Natural killer cell treated with Interleukin-12 subunit alpha and Interleukin-12 subunit beta and Interleukin-15 and Interleukin-18, amount 100 ng/mL, for 72 hours (primary cell): ENCODE measurements around the gene LAPTM4A. TPM values are rescaled to one million over a fixed set of nuclear protein-coding genes. Genes with fewer than 3 reads are reported as not detected.
"Not testable (repeated sequence)": the region's sequence is repeated elsewhere in the genome, so short reads cannot be mapped to it uniquely, and the experiment has no call there.

ENCODE experiments used
- ATAC-seq, 2 donors: fragments of 150-1000 bp; cut with Tn5 transposase in 1 of 2; sonication (Bioruptor Pico), chemical (Tn5 transposase) in 1 of 2; 2 replicates each; pipeline ENCODE4 v1.10.0; 2021
- DNase-seq: peaks from one replicate; pipeline ENCODE4 v3.0.0; 2022; ENCODE audit warnings: low spot score
- H3K27ac Mint-ChIP-seq, 2 donors: 1 replicate in 1 of 2; 2 replicates in 1 of 2; pipeline ENCODE4 v1.8.0; 2022; ENCODE audit warnings: mixed read lengths in 2 of 2, mild to moderate bottlenecking in 1 of 2, moderate library complexity in 1 of 2
- H3K27me3 Mint-ChIP-seq, 2 donors: 1 replicate in 1 of 2; 2 replicates in 1 of 2; pipeline ENCODE4 v1.8.0; 2022; ENCODE audit warnings: mixed read lengths in 2 of 2
- H3K36me3 Mint-ChIP-seq: one replicate; pipeline ENCODE4 v1.8.0; 2022; ENCODE audit warnings: mixed read lengths
- H3K4me1 Mint-ChIP-seq, 2 donors: 1 replicate in 1 of 2; 2 replicates in 1 of 2; pipeline ENCODE4 v1.8.0; 2022; ENCODE audit warnings: low read depth in 2 of 2, mixed read lengths in 2 of 2, mild to moderate bottlenecking in 1 of 2
- H3K4me3 Mint-ChIP-seq: one replicate; pipeline ENCODE4 v1.8.0; 2022; ENCODE audit warnings: mixed read lengths
- H3K9me3 Mint-ChIP-seq: 2 replicates; pipeline ENCODE4 v1.8.0; 2022; ENCODE audit warnings: mixed read lengths
- total RNA-seq, 2 donors: library from RNA; stranded (reverse); gene quantifications; one replicate each; pipeline ENCODE4 v1.2.3, GENCODE V29; 2022

The LAPTM4A gene
- total RNA-seq, 2 donors from 2014 or later: 13.2 to 37.2 TPM

DNA sequence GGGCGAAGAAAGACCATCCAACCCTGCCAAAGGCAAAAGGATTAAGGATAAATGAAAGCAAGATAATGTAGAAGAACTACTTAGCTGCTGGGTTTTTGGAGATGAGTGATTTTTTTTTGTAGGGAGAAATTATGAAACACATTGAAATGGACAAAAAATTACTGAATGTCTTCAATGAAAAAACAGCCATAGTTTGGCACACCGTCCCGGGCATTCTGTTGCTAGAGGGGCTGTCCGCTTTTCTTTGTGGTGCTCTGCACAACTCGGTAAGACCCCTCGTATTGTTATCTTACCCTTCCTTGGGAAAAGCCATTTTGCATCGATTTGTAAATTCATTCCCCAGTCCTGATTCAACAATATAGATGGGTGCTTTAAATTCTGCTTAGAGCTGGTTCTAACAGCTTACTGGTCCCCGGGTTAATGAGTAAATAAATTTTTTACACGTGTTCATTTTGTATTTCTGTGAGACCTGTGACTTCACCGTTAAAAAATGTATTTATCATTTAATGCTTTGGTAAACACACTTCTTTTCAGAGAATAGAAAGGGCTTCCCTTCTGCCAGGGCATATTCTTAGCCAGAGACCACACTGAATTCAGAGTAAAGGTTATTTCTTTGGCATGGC lies 912 bp upstream of the LAPTM4A start:
- no peak overlapping the region for H3K27ac Mint-ChIP-seq
- no peak for ATAC-seq
- H3K4me1 Mint-ChIP-seq: peaks cover 25 to 30% of the 10 kb centered on the region in 2 donors
- H3K27me3 Mint-ChIP-seq: peaks cover 17 to 26% of the 10 kb centered on the region in 2 donors
- no peak overlapping the region for H3K4me3 Mint-ChIP-seq
- H3K9me3 Mint-ChIP-seq: no peaks in the 10 kb centered on the region
- no peak for DNase-seq
- no peaks in the 10 kb centered on the region for H3K36me3 Mint-ChIP-seq

DNA sequence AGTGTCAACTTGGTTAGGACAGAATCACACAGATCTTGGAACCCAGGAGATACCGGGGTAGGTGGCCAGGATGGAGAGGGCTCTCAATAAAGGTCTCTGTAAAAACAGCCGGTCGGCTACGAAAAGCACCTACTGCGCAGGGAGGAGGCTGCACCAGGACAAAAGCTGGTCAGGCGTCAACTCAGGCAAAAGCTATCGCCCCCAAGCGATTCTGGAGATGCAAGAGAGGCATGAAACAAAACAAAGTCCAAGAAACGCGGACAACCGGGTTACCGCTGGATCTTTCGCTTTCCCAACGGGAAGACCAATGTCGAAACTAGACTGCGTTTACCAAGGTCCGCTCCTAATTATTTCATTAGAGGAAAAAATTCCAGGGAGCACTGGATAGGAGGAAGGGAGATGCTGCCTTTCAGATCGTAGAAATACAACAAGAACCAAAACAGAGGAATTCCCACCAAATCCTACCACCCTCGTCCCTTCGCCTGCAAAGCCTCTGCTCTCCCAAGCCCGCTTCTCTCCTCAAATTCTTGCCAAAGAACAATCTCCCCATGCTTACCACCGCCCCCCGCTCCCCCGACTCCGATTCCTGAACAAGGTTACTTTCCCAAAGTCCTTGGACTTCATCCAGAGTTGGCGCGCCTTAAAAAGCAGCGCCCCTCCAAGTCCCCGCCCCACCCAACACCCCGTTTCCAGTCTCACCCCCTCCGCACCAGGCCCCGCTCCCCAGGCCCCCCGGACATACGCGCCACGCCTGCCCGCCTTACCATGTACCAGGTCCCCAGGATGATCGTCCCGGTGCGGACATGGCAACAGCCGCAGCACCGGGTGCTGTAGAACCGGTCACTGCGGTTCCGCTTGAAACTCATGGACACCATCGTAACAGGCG lies 539 bp downstream of the LAPTM4A start:
- ATAC-seq: peak; percentile 55 to 58
- Mint-ChIP-seq H3K36me3 (no peaks in the 10 kb centered on the region), H3K9me3 (no peaks in the 10 kb centered on the region), H3K4me1 (peaks cover 25 to 30% of the 10 kb centered on the region in 2 donors), H3K27ac (no peak overlapping the region), H3K4me3 (no peak overlapping the region), H3K27me3 (peaks cover 9 to 12% of the 10 kb centered on the region in 2 donors)
- DNase-seq: no peak

DNA sequence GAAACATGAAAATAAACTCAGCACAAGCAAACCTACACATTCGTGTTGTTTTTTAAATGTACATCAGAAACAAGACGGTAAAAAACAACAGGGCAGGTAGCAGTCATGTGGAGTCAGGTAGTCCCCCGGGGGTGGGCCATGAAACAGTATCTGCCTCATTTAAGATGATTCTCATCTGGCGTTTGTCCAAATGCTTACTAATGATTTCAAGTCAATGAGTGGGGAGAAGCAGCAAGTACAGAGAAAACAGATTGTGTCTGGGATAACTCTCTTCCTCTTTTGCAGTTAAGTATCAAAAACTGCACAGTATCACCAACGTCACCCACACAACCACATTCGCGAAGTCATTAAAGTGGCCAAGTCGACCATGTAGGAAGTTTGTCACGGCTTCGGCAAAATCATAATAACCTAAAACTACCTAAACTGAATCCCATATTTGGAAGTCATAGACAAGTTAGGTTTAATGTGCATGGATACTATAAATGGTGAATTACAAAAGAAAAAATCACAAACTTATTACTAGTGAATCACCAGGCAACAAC lies 1.3 kb downstream of the LAPTM4A start:
- H3K36me3 Mint-ChIP-seq: no peaks in the 10 kb centered on the region
- peaks cover 5% of the 10 kb centered on the region in 2 donors for H3K27me3 Mint-ChIP-seq
- H3K4me3 Mint-ChIP-seq: no peak overlapping the region
- peaks cover 25 to 30% of the 10 kb centered on the region in 2 donors for H3K4me1 Mint-ChIP-seq
- no peaks in the 10 kb centered on the region for H3K9me3 Mint-ChIP-seq
- ATAC-seq (no peak), DNase-seq (no peak)
- no peak overlapping the region for H3K27ac Mint-ChIP-seq

DNA sequence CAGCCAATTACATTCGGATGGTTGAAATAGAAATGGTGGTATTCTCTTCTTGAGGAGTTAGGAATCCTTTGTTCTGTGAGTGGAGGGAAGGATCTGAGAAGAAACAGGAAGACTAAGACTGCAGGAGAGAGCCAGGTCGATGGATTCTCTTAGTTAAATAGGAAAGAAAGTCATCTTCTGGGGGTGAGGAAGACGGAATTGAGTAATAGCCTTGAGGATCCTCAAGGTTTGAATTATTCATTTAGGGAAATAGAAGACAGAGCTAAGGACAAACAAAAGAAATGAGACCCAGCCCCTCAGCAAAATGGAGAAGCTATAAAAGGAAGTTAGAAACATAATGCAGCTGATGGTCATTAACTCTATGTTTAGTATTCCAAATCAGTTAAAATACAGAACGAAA lies 1.8 kb downstream of the LAPTM4A start:
- Mint-ChIP-seq H3K4me1 (peaks cover 25 to 31% of the 10 kb centered on the region in 2 donors), H3K36me3 (no peaks in the 10 kb centered on the region), H3K27me3 (peaks cover 0 to 2% of the 10 kb centered on the region in 2 donors), H3K27ac (no peak overlapping the region), H3K4me3 (no peak overlapping the region), H3K9me3 (no peaks in the 10 kb centered on the region)
- ATAC-seq (no peak), DNase-seq (no peak)

DNA sequence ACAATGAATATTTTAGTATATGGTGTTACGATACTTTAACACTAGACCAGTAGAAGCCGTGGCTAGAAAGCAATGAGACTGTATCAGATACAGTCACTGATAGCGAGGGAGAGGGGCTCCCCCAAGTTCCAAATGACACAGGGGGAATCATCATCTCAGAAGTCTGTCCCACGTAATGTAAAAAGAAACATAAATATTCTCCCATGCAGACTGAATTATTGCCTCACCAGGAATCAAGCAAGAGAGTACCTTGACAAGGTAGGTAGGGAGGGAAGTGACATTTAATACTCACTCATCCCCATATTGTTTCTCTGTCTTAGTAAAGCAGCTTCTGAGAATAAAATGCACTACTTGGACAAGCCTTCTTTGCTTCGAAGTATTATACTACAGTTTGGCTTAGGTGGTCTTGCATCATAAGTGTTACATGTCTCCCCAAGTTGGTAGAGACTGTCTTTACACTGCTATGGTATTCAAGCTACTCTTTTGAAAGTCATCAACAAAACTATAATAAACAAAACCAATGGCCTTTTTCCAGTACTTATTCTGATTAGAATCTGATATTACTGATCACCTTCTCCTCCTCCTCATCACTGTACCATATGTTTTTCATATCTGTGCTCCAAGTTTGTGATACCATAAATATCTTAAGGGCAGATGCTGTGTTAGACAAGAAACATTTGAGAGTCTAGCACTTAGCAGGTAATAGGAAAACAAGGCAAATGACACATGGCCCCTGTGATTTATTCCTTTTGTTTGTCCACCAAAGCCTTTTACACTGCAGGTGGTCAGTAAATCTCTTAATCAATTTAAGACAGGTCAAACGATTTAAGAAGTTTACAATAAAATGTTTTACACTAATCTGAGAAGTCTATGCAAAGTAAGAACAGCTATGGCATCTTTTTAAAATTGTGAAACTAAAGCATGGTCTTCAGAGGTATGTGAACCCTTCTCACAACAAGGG lies 2.7 kb downstream of the LAPTM4A start:
- DNase-seq (no peak), ATAC-seq (no peak)
- no peaks in the 10 kb centered on the region for H3K36me3 Mint-ChIP-seq
- H3K4me3 Mint-ChIP-seq: no peak overlapping the region
- H3K27me3 Mint-ChIP-seq: no peaks in the 10 kb centered on the region
- no peaks in the 10 kb centered on the region for H3K9me3 Mint-ChIP-seq
- H3K4me1 Mint-ChIP-seq: peaks cover 25 to 33% of the 10 kb centered on the region in 2 donors
- no peak overlapping the region for H3K27ac Mint-ChIP-seq

DNA sequence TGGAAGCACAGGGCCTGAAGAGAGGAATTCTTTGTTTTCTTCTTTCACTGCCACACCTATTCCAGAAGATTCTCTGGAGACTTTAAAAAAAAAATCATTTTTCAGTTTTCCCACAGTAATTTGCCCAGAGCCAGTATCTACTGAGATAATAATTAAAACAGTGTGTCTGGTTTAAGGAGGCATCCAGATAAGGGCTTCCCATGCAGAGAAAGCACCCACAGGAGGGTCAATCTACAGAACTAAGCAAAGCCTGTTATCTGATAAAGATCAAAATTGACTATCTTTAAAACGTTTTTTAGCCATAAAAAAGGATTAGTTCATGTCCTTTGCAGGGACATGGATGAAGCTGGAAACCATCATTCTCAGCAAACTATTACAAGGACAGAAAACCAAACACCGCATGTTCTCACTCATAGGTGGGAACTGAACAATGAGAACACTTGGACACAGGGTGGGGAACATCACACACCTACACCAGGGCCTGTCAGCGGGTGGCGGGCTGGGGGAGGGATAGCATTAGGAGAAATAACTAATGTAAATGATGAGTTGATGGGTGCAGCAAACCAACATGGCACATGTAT lies 5.6 kb downstream of the LAPTM4A start:
- DNase-seq, H3K4me3 Mint-ChIP-seq, ATAC-seq, H3K27ac Mint-ChIP-seq, H3K9me3 Mint-ChIP-seq, H3K27me3 Mint-ChIP-seq, H3K36me3 Mint-ChIP-seq: not testable (repeated sequence)
- peaks cover 35 to 38% of the 10 kb centered on the region in 2 donors for H3K4me1 Mint-ChIP-seq

DNA sequence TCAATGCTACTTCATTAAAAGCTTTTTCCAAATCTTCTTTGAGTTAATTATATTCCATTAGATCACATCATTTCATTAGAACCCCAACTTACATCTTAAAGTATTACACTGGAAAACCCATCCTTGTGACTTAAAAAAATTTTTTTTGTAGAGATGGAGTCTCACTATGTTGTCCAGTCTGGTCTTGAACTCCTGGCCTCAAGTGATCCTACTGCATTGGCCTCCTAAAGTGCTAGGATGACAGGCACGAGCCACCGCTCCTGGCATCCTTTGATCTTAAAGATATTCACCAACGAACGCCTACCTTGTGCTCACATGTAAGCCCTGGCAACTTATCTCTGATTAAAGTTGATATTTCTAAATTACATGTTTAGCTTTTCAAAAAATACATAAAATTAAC lies 6.7 kb downstream of the LAPTM4A start:
- ATAC-seq (no peak), DNase-seq (no peak)
- H3K27ac Mint-ChIP-seq: no peak overlapping the region
- no peaks in the 10 kb centered on the region for H3K27me3 Mint-ChIP-seq
- H3K9me3 Mint-ChIP-seq: no peaks in the 10 kb centered on the region
- H3K4me3 Mint-ChIP-seq: no peak overlapping the region
- no peaks in the 10 kb centered on the region for H3K36me3 Mint-ChIP-seq
- peaks cover 29 to 30% of the 10 kb centered on the region in 2 donors for H3K4me1 Mint-ChIP-seq

DNA sequence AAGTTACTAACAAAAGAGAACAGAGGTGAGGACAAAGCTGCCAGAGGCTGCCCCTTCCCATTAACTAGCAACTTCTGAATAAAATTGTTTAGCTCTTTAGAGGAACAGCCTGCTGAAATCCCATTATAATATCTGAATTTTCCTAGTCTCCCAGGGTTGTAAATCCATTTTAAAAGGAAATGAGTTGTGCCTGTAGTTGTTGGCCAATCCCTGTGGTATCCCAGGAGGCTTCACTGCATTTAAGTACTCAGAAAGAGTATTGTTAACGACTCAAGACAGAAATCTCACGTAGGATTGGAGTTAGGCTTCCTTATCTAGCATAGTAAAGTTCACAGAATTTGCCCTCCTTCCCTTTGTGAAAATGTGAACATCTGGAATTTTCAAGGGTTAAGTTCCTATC lies 8.9 kb downstream of the LAPTM4A start:
- no peaks in the 10 kb centered on the region for H3K27me3 Mint-ChIP-seq
- ATAC-seq (no peak), DNase-seq (no peak)
- no peak overlapping the region for H3K4me3 Mint-ChIP-seq
- H3K4me1 Mint-ChIP-seq: peaks cover 14 to 15% of the 10 kb centered on the region in 2 donors
- H3K36me3 Mint-ChIP-seq: peaks cover 8% of the 10 kb centered on the region
- no peak overlapping the region for H3K27ac Mint-ChIP-seq
- no peaks in the 10 kb centered on the region for H3K9me3 Mint-ChIP-seq

DNA sequence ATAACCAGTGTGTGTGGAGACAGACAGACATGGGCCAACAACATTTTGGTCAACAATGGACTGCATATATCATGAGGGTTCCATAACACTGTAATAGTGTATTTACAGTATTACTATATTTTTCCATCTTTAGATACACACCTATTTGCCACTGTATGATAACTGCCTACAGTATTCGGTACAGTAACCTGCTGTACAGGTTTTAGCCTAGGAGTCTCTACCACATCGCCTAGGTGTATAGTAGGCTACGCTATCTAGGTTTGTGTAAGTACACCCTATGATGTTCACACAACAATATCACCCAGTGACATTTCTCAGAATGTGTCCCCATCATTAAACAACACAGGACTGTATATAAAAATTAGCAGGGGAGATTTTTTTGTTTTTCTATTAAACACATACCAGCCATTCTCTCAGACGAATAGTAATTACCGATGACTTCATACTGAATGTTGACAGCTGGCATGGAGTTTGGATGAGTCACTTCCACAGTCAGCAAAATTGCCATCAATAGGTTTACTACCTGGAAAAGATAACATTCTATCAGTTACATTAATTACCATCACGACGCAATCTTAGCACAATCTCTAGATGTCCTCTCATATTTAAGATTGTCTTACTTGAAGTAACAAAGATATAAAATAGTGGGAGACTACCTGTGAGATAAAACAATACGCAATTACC lies 10.8 kb downstream of the LAPTM4A start:
- DNase-seq (no peak), ATAC-seq (no peak)
- H3K9me3 Mint-ChIP-seq: no peaks in the 10 kb centered on the region
- H3K36me3 Mint-ChIP-seq: peaks cover 14% of the 10 kb centered on the region
- no peaks in the 10 kb centered on the region for H3K27me3 Mint-ChIP-seq
- H3K4me3 Mint-ChIP-seq: no peak overlapping the region
- H3K4me1 Mint-ChIP-seq: peaks cover 22% of the 10 kb centered on the region in 2 donors
- no peak overlapping the region for H3K27ac Mint-ChIP-seq

DNA sequence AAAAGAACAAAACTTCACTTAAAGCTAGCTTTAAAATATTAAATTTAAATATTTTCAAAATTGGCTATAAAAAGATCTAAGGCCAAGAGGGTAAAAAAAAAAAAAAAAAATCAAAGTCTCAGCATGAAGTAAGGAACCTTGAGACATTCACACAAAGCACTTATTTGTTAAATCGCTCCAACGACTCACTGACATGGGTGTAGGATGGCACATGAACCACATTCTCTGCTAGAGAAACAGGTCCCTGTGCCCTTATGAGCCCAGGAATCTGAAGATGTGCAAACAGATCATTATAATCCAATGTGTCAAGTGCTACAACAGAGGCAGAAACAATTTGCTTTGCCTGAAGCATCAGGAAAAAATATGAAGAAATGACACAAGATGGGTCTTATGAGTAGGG lies 13.8 kb downstream of the LAPTM4A start:
- H3K27me3 Mint-ChIP-seq: no peaks in the 10 kb centered on the region
- no peaks in the 10 kb centered on the region for H3K9me3 Mint-ChIP-seq
- peaks cover 18 to 22% of the 10 kb centered on the region in 2 donors for H3K4me1 Mint-ChIP-seq
- H3K27ac Mint-ChIP-seq: no peak overlapping the region
- no peak overlapping the region for H3K4me3 Mint-ChIP-seq
- H3K36me3 Mint-ChIP-seq: peaks cover 18% of the 10 kb centered on the region
- no peak for ATAC-seq
- no peak for DNase-seq

DNA sequence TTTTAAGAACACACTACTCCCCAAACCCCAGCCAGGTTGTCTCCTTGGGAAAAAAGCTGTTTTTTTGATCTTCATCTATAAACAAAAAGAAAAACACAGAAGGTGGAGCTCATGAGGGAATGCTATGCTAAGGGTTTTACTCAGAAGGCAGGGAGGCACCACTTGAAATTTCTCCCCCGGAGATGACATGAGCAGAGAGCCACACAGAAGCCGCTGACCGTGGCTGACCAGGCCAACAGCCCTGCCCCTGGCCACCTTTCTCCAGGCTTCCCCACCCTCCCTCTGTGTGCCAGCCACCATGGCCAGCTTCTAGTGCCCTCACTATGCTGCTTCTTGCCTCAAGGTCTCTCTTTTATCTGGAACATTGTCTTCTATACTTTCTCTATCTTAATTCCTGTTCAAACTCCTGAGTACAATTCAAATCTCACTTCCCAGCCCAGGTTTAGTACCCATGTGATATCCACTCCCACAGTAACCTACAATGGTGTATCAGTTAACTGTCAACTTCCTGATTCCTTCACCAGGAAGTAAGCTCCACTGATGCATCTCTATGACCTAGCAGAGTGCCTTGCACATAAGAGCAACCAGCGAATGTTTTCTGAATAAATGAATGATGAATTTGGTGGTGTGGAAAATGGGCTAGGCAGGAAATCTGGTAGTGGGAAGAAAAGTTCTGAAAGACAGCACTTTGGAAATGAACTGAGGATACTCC lies 15.3 kb downstream of the LAPTM4A start:
- Mint-ChIP-seq H3K27me3 (no peaks in the 10 kb centered on the region), H3K4me3 (no peak overlapping the region), H3K9me3 (no peaks in the 10 kb centered on the region), H3K36me3 (peaks cover 22% of the 10 kb centered on the region), H3K4me1 (peaks cover 12 to 14% of the 10 kb centered on the region in 2 donors), H3K27ac (peak overlapping the region; percentile 2 to 5)
- ATAC-seq (no peak), DNase-seq (no peak)

DNA sequence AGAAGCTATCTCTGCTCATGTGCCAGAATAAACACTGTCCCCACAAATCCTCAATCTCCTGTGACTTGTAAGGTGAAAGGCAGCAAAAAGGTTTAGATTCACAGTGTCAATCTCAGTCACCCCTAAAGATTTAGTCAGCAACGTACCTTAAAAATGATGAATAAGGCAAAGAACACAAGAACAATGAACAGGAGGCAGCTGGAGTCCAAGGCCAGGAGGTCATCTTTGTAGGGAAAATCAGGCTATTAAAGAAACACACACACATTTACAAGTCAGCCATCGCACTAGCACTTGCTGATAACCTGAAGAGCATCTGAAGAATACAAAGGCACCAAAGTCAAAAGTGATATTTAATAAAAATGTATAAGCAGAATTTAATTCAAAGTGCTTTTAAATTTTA lies 16.6 kb downstream of the LAPTM4A start:
- Mint-ChIP-seq H3K27ac (no peak overlapping the region), H3K27me3 (no peaks in the 10 kb centered on the region), H3K4me1 (peaks cover 8 to 14% of the 10 kb centered on the region in 2 donors), H3K36me3 (peaks cover 35% of the 10 kb centered on the region), H3K4me3 (no peak overlapping the region), H3K9me3 (no peaks in the 10 kb centered on the region)
- no peak for ATAC-seq
- DNase-seq: no peak
